GM21526 (cell line): ENCODE data around the gene USP49.
A peak's percentile ranks its signal among the peaks of the same experiment; 100 is the strongest.
"Not testable (repeated sequence)": the region's sequence is repeated elsewhere in the genome, so short reads cannot be mapped to it uniquely, and the experiment has no call there.

Experiments
- ATAC-seq: cut with Tn5 transposase; IDR thresholded peaks from one replicate; pipeline ENCODE4 v1.9.1; 2021; ENCODE audit warnings: moderate library complexity; ENCODE audit not compliant: unreplicated experiment, low FRiP score

The USP49 gene

GRCh38 chr6:41895300-41896233 is at the start of gene USP49:
Gene USP49, minus strand, starts transcription at chr6:41895375. Its CDS starts 88,392 bp downstream, at chr6:41806983.
- ATAC-seq = peak; percentile 72

GRCh38 chr6:41943456-41943855 is 48.3 kb upstream of the USP49 start:
- ATAC-seq = no peak

DNA sequence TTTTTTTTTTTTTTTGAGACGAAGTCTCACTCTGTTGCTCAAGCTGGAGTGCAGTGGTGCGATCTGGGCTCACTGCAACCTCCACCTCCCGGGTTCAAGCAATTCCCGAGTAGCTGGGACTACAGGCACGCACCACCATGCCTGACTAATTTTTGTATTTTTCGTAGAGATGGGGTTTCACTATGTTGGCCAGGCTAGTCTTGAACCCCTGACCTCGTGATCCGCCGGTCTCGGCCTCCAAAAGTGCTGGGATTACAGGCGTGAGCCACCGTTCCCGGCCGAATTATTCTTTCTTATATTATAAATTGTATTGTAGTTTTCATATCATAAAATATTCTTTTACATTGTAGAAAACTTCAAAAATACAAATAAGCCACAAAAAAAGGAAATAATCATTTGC is 47.7 kb upstream of the USP49 start:
- not testable (repeated sequence) for ATAC-seq

DNA sequence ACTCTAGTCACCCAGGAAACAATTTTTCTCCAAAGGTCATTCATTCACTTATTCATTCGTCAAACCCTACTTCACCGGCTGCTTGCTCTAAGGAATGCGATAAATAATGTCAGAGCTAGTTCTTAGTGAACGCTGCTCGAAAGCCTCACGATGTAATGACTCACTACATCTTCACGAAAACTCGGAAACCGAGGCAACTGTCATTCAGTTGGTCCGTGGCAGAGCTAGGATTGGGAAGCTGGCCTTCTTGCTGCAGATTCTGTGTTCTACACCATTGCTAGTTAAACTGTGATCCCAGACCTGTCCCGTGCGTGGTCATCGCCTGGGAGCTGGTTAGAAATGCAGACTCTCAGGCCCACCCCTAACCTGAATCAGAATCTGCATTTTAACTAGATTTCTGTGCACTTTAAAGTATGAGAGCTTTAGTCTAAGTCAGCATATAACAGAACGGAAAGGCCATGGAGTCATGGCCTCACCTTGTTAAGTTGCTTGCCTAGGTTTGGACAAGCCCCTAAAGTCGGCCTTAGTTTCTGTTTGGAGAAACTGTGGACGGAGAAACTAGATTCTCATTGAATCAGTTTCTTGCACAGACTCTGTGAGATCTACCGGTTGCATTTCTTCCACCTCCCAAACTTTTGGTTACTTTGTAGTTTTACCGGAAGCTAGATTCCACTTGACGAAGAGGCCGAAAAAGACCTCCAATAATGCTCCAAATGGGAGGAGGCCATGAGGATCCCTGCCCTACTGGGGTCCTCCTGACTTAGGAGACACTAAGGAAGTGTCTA is 47.1 kb upstream of the USP49 start:
- no peak for ATAC-seq

GRCh38 chr6:41941280-41942066 is 46.3 kb upstream of the USP49 start, which contains the start of gene CCND3:
Gene CCND3, minus strand, starts transcription at chr6:41941808. Its CDS starts 159 bp downstream, at chr6:41941649.
- peak; percentile 78 for ATAC-seq

GRCh38 chr6:41940759-41941279 is 45.6 kb upstream of the USP49 start:
- ATAC-seq = no peak

DNA sequence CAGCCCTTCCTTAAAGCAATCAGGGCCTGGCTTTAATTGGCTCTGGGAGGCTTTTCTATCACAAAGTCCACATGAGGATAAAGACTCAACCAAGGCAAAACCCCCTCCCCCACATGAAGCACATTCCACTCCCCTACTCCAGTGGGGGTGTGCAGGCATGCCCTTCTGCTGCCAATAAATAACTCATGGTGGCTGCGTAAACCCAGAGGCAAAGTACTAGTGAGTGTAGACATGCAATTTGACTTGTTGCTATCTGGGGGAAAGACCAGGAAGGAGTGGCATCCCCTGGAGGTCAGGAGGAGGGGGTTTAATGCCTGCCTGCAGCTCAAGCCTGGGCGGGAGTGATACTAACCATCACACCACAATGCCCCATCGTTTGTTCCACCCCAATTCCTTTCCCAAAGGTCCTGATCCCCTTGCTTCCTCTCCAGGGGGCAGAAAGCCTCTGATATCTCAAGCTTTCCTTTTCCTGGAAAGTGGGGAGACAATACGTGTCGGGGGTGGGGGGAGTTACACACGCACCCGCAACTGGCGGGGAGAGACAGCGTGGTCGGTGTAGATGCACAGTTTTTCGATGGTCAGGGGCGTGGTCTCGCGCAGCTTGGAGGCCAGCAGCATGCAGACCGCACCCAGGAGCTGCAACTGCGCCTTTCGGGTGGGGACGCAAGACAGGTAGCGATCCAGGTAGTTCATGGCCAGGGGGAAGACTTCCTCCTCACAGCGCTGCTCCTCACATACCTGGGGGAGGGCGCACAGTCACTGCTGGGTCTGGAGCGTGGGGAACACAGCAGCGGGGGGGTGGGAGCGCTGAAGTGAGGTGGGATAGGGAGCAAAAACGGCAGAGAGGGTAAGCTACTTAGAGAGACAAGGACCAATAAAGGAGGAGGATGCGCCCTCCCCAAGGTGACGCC is 44.9 kb upstream of the USP49 start:
- ATAC-seq = no peak

- ATAC-seq = no peak
Measured at GRCh38 chr6:41939176-41939847, 44.1 kb upstream of the USP49 start.

DNA sequence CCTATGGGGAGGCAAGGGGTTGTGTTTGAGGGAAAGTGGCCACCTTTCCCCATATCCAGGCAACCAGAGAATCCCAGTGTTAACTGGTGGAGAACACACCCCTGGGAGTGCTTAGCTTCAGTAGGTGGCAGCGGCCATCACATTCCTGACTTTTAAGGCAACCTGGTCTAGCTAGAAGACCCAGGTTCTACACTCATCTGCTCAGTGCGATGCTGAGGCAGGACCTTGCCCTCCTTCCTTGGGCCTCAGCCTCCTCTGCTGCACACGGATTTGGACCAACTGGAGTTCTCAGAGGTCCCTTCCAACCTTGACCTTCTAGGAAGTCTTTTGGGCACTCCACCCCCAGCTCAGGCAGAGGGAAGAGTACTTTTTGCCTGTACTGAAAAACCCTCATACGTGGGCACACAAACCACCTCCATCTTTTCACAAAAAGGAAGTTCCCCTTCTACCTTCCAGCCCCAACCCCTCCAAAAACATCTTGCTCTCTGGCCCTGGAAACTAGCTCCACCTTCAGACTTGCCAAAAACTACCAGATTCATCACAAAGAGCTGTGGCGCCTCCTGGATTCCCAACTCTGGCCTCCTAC is 43.5 kb upstream of the USP49 start:
- ATAC-seq = no peak

- no peak for ATAC-seq
Measured at GRCh38 chr6:41937861-41938574, 42.8 kb upstream of the USP49 start.

- ATAC-seq = no peak
Measured at GRCh38 chr6:41937472-41937860, 42.3 kb upstream of the USP49 start.

DNA sequence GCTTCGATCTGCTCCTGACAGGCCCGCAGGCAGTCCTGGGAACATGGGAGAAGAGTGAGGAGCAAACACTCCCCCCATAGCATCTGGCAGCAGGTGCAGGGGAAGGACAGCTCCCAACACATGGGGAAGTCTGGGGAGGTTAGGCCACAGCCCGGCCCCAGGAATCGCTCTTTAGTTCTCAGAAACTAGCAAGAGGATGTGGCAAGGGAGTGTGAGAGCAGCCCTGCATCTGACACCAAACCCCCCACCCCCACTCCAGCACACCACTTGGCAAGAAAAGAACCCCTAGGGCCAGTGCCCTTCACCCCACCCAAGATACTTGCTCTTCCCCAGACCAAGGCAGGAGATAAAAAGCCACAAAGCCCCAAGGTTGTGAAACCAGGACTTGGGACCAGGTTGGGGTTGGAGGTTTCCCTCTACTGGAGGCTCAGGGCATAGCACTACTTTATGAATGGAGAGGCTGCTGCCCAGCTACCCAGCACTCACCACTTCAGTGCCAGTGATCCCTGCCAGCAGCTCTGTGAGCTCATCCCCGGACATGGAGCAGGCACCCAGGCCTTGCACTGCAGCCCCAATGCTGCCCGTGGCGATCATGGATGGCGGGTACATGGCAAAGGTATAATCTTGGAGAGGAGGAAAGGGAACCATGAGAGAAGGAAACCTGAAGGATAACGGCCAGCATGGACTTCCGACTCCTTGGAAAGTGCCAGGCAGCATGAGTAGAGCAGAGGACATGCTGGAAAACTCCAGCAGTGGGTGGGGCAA is 41.1 kb upstream of the USP49 start:
- peak; percentile 51 for ATAC-seq

- ATAC-seq = no peak
Measured at GRCh38 chr6:41935685-41936072, 40.5 kb upstream of the USP49 start.

- ATAC-seq = no peak
Measured at GRCh38 chr6:41935193-41935574, 40.0 kb upstream of the USP49 start.

GRCh38 chr6:41934278-41935192 is 39.4 kb upstream of the USP49 start:
- ATAC-seq = no peak

DNA sequence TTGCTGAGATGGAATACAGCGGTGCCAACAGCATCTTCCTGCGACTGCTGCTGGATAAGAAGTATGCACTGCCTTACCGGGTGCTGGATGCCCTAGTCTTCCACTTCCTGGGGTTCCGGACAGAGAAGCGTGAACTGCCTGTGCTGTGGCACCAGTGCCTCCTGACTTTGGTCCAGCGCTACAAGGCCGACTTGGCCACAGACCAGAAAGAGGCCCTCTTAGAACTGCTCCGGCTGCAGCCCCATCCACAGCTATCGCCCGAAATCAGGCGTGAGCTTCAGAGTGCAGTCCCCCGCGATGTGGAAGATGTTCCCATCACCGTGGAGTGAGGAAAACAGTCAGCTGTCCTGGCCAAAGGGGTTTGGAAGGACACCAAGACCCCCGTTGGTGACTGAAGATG is 37.2 kb upstream of the USP49 start:
- no peak for ATAC-seq
